K562 (cell line): ENCODE data around the gene RASSF7. TPM values are rescaled to one million over a fixed set of nuclear protein-coding genes. Genes with fewer than 3 reads are reported as not detected.

Source experiments
- ASH1L ChIP-seq: fragments of 450-650 bp; IDR thresholded peaks from 2 replicates; pipeline ENCODE4 v1.6.1; 2018; ENCODE audit warnings: borderline replicate concordance, mild to moderate bottlenecking, low read depth; ENCODE audit not compliant: partially characterized antibody
- ATF2 ChIP-seq: sonication (generic); formaldehyde crosslinking; IDR thresholded peaks from 2 replicates; pipeline ENCODE4 v1.8.1; 2022; ENCODE audit warnings: missing genetic modification reagents
- PRPF4 ChIP-seq: fragments of 200-400 bp; formaldehyde crosslinking; IDR thresholded peaks from one replicate; pipeline ENCODE4 v1.6.1; 2017; ENCODE audit warnings: low read length, low read depth, mild to moderate bottlenecking; ENCODE audit not compliant: insufficient read depth, poor library complexity, severe bottlenecking
- TSHZ1 ChIP-seq: fragments of 250-450 bp; sonication (Bioruptor Pico); IDR thresholded peaks from 2 replicates; pipeline ENCODE4 v1.4.0; 2020; ENCODE audit warnings: mild to moderate bottlenecking, moderate library complexity
- XRCC5 ChIP-seq: fragments of 200-400 bp; formaldehyde crosslinking; IDR thresholded peaks from 2 replicates; pipeline ENCODE4 v1.6.1; 2017; ENCODE audit warnings: low read depth, mild to moderate bottlenecking, low read length
- ZBTB33 ChIP-seq: sonication (generic); formaldehyde crosslinking; IDR thresholded peaks from 2 replicates; pipeline ENCODE4 v1.8.1; 2023; ENCODE audit warnings: mild to moderate bottlenecking, missing genetic modification reagents
- ZKSCAN3 ChIP-seq: fragments of 250-450 bp; sonication (Bioruptor Pico); IDR thresholded peaks from 2 replicates; pipeline ENCODE4 v1.4.0; 2020
- ZNF311 ChIP-seq: fragments of 250-450 bp; sonication (Bioruptor Pico); IDR thresholded peaks from 2 replicates; pipeline ENCODE4 v1.4.0; 2020; ENCODE audit warnings: mild to moderate bottlenecking, moderate library complexity
- polyA plus RNA-seq, 8 experiments: library from polyadenylated mRNA; depleted of rRNA in 4 of 8; stranded (reverse) in 5 of 8; unstranded in 3 of 8; fragments of >200 nt; fragmentation: Nextera tagmentation in 2 of 8; fragmentation: Illumina TruSeq in 1 of 8; extraction: Ambion mirVana in 2 of 8; extraction: Trizol in 1 of 8; gene quantifications; 2 replicates each; pipeline versions ENCODE4 v1.2.1 to v1.2.3, GENCODE V29; 2011 to 2014; ENCODE audit warnings: inconsistent platforms in 1 of 8, missing spikeins in 1 of 8
- total RNA-seq, 7 experiments: library from RNA; depleted of rRNA in 6 of 7; stranded (reverse); fragments of >200 nt in 6 of 7; fragmentation: Illumina TruSeq in 2 of 7; extraction: Trizol in 2 of 7; gene quantifications; 2 replicates each; pipeline versions ENCODE4 v1.2.1 to v1.2.3, GENCODE V29; 2011 to 2021; ENCODE audit warnings: low replicate concordance in 1 of 7
- TF ChIP-seq, protein P1 (sequence below), 2 experiments: fragments of 450-650 bp in 1 of 2; sonication (generic) in 1 of 2; formaldehyde crosslinking in 1 of 2; IDR thresholded peaks; 2 replicates each; pipeline versions ENCODE4 v1.7.1 to v1.9.0; 2016 to 2022; ENCODE audit warnings: inconsistent platforms in 1 of 2, mild to moderate bottlenecking in 1 of 2, missing genetic modification reagents in 1 of 2

The RASSF7 gene
- total and polyA plus RNA-seq, 9 of the 15 experiments (the other 6 are each of a cell fraction or from before 2014, with no cell fraction given): 0.41 to 45.2 (median 18.6) TPM

- TF ChIP-seq, protein P1, sequence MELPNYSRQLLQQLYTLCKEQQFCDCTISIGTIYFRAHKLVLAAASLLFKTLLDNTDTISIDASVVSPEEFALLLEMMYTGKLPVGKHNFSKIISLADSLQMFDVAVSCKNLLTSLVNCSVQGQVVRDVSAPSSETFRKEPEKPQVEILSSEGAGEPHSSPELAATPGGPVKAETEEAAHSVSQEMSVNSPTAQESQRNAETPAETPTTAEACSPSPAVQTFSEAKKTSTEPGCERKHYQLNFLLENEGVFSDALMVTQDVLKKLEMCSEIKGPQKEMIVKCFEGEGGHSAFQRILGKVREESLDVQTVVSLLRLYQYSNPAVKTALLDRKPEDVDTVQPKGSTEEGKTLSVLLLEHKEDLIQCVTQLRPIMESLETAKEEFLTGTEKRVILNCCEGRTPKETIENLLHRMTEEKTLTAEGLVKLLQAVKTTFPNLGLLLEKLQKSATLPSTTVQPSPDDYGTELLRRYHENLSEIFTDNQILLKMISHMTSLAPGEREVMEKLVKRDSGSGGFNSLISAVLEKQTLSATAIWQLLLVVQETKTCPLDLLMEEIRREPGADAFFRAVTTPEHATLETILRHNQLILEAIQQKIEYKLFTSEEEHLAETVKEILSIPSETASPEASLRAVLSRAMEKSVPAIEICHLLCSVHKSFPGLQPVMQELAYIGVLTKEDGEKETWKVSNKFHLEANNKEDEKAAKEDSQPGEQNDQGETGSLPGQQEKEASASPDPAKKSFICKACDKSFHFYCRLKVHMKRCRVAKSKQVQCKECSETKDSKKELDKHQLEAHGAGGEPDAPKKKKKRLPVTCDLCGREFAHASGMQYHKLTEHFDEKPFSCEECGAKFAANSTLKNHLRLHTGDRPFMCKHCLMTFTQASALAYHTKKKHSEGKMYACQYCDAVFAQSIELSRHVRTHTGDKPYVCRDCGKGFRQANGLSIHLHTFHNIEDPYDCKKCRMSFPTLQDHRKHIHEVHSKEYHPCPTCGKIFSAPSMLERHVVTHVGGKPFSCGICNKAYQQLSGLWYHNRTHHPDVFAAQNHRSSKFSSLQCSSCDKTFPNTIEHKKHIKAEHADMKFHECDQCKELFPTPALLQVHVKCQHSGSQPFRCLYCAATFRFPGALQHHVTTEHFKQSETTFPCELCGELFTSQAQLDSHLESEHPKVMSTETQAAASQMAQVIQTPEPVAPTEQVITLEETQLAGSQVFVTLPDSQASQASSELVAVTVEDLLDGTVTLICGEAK (IDR thresholded peaks at IDR 0.05): peak; percentile 74
- TF ChIP-seq, protein P1 (CRISPR knock-in tag; IDR thresholded peaks at IDR 0.05): no peak
- no peak for TF ChIP-seq ZKSCAN3 (CRISPR knock-in tag)
- no peak for TF ChIP-seq TSHZ1 (CRISPR knock-in tag)
- no peak for TF ChIP-seq ZNF311 (CRISPR knock-in tag)
- TF ChIP-seq ATF2 (CRISPR knock-in tag): no peak
- no peak for TF ChIP-seq ASH1L
- peak; percentile 90 for TF ChIP-seq XRCC5
- TF ChIP-seq PRPF4: peak; percentile 78
- TF ChIP-seq ZBTB33: peak; percentile 96
These were observed 42.1 kb upstream of the RASSF7 start (continued) for GRCh38 chr11:518463-519202.
